Muscle of arm (tissue), 12 donors: Measurements from ENCODE around the gene UGT1A9. TPM values are rescaled to one million over a fixed set of nuclear protein-coding genes. Genes with fewer than 3 reads are reported as not detected.
"Not testable (repeated sequence)": the region's sequence is repeated elsewhere in the genome, so short reads cannot be mapped to it uniquely, and the experiment has no call there.

Experiments used
- DNase-seq: peaks from one replicate; pipeline ENCODE4 v3.0.0-alpha.2; 2013
- polyA plus RNA-seq, 12 donors: library from polyadenylated mRNA; unstranded; fragments of 120-200 nt; gene quantifications; one replicate each; pipeline ENCODE4 v1.2.1, GENCODE V29; 2013; ENCODE audit not compliant: insufficient read length in 12 of 12

The UGT1A9 gene
- polyA plus RNA-seq, 12 donors, result not detected

GRCh38 chr2:233680361-233681045, 8.8 kb downstream of the UGT1A9 start:
- no peak for DNase-seq

- DNase-seq, result no peak
Measured at GRCh38 chr2:233681521-233682099, 9.9 kb downstream of the UGT1A9 start, which contains the start of gene UGT1A7. TSS of gene UGT1A7 (plus strand) at chr2:233681901. CDS start at chr2:233681938, 37 bp downstream.

- DNase-seq, result no peak
Measured at GRCh38 chr2:233684640-233685039, 12.9 kb downstream of the UGT1A9 start.

- DNase-seq, result no peak
Measured at GRCh38 chr2:233686928-233687327, 15.2 kb downstream of the UGT1A9 start.

GRCh38 chr2:233688341-233688740, 16.6 kb downstream of the UGT1A9 start:
- no peak for DNase-seq

- no peak for DNase-seq
Measured at GRCh38 chr2:233689031-233689430, 17.3 kb downstream of the UGT1A9 start.

- DNase-seq, result no peak
Measured at GRCh38 chr2:233689501-233689900, 17.8 kb downstream of the UGT1A9 start.

GRCh38 chr2:233690444-233690843, 18.7 kb downstream of the UGT1A9 start:
- DNase-seq, result no peak

- no peak for DNase-seq
Measured at GRCh38 chr2:233691443-233692433, 20.0 kb downstream of the UGT1A9 start.

- no peak for DNase-seq
Measured at GRCh38 chr2:233692648-233693047, 20.9 kb downstream of the UGT1A9 start, which contains the start of gene UGT1A6. TSS of gene UGT1A6 (plus strand) at chr2:233692890. CDS start at chr2:233693005, 115 bp downstream.

- no peak for DNase-seq
Measured at GRCh38 chr2:233693963-233694362, 22.3 kb downstream of the UGT1A9 start.

GRCh38 chr2:233698740-233699139, 27.0 kb downstream of the UGT1A9 start:
- no peak for DNase-seq

GRCh38 chr2:233699424-233700027, 27.8 kb downstream of the UGT1A9 start:
- DNase-seq, result no peak

- DNase-seq, result no peak
Measured at GRCh38 chr2:233700028-233700635, 28.4 kb downstream of the UGT1A9 start.

- DNase-seq, result not testable (repeated sequence)
Measured at GRCh38 chr2:233700842-233701241, 29.1 kb downstream of the UGT1A9 start.

GRCh38 chr2:233702238-233702637, 30.5 kb downstream of the UGT1A9 start:
- DNase-seq, result no peak

GRCh38 chr2:233705911-233706506, 34.3 kb downstream of the UGT1A9 start:
- DNase-seq, result no peak

- no peak for DNase-seq
Measured at GRCh38 chr2:233706720-233707119, 35.0 kb downstream of the UGT1A9 start.

- no peak for DNase-seq
Measured at GRCh38 chr2:233707940-233708644, 36.4 kb downstream of the UGT1A9 start.

- DNase-seq, result no peak
Measured at GRCh38 chr2:233708942-233709341, 37.2 kb downstream of the UGT1A9 start.
